NOMO-1 treated with DMSO at 0.1 percent for 48 hours (cell line): Measurements from ENCODE around the gene ACSF3.
A peak's percentile ranks its signal among the peaks of the same experiment; 100 is the strongest.

Source experiments
- DNase-seq: peaks from one replicate; lab custom pipeline; 2025; ENCODE audit not compliant: unreplicated experiment; lab: John Stamatoyannopoulos, UW

ACSF3 gene

DNA sequence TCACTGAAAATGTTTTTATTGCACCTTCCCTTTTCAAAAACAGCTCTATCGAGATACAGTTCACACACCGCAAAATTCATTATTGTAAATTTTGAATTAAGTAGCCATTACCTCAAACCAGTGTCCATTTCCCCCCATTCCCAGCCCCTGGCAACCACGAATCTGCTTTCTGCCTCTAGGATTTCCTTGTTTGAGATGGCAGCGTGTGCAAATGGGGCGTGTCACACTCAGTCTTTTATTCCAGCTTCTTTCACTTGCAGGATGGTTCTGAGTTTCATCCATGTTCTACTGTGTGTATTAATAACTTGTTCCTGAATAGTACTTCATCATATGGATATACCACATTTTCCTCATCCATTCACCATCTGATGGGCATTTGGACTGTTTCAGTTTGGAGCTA lies 14.8 kb downstream of the ACSF3 start:
- no peak for DNase-seq

DNA sequence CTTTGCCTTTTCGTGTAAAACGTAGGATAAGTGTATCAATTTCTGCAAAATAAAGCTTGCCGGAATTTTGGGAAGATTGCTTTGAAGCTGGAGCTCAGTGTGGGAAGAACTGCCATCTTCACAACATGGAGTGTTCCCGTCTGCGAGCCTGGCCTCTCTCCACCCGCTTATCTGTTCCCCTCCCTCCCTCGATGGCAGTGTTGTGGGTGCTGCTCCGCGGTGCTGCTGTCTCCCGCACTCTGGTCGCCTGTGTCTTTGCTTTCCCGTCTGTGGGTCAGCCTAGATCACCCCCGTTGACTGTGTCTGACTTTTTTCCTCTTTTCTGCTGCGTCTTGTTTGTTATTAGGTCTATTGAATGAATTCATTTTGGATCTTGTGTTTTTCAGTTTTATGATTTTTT lies 17.0 kb downstream of the ACSF3 start:
- DNase-seq: no peak

GRCh38 chr16:89111263-89111662 lies 17.6 kb downstream of the ACSF3 start:
- no peak for DNase-seq

DNA sequence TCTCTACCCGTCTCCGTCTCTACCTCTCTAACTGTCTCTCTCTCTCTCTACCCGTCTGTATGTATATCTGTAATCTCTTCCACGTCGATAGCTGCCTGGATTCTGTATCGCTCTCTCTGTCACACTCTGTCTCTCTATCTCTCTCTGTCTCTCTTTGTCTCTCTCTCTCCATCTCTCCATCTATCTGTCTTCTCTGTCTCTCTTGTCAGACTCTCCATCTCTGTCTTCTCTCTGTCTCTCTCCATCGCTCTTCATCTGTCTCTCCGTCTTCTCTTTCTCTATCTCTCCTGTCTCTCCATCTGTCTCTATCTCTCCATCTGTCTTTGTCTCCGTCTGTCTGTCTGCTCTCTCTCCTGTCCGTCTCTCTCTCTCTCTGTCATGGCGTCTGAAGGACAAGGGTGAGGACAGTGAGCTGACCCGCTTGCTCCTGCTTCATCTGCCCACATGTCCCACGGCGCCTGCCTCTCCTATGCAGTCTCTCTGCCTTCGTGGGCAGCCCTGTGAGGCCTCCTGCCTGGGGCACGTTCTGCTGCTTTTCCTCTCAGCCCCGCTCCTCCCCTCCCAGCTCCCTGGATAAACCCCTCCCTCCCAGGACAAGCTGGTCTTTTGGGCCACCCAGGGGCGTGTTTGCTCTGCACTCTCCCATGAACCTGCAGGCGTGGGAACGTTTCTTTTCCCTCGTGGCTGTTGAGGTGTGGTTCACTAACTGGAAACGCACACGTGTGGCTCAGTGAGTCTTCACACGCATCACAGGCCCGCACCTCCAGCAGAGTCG lies 18.9 kb downstream of the ACSF3 start:
- DNase-seq: no peak

DNA sequence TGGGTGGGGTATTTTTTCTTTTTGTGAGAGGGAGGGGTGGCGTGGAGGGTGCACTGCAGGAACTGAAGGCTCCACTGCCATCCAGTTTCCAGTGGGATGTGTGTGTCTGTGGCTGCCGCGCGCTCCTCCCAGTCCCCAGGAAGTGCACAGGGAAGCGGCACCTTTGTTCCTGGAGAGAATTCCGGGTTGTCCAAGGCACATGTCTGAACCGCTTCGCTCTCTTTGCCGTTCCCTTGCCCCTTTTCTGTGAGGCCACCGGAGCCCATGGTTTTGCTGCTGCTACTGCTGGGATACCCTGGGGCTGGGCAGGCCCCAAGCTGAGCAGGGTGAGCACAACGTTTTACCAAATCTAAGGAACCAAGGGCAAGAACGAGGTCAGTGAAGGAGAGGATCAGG lies 19.5 kb downstream of the ACSF3 start:
- DNase-seq: no peak

DNA sequence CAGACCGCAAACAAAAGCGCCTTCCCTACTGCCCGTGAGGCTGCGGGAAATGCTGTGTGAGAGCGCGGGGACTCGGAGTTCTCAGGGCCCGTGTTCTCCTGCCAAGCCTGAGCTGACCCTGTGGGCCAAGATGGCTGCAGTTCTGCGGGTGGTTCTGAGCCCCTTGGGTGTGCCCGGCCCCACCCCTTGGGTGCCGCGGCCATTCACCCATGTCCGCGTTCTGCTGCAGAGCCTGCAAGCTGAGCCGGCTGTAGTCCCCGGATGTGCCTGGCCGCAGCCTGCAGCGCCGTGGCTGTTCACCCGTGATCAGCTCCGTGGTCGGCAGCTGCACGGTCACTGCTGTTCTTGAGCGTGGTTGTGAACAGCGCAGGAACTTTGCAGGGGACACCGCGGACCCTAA lies 20.0 kb downstream of the ACSF3 start:
- DNase-seq: no peak

- no peak for DNase-seq
These were observed 20.7 kb downstream of the ACSF3 start for GRCh38 chr16:89114159-89114981.

DNA sequence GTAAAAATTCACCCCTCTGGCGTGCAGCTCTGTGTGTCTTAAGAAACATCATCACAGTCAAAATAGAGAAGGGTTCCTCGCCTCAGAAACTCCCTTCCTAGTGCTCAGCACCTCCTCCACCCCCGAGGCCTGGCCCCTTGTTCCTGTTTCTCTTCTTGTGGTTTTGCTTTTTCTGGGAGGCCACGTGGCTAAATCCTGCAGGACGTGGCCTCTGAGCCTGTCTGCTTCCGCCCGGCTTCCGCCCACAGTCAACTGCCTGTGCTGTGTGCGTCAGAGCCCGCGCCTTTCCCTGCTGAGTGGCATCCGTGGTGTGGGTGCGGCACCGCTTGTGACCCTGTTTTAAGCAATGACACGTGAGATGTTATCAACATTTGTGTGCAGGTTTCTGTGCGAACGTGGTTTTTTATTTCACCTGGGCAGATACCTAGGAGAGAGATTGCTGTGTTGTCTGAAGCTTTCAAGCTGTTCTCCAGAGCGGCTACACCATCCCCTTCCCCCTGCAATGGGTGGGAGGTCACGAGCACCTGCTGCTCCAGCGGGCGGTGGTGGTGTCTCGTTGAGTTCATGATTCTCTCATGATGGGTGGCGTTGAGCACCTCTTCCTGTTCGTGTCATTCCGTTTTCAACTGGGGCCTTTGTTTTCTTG lies 21.7 kb downstream of the ACSF3 start:
- DNase-seq: peak; percentile 98

DNA sequence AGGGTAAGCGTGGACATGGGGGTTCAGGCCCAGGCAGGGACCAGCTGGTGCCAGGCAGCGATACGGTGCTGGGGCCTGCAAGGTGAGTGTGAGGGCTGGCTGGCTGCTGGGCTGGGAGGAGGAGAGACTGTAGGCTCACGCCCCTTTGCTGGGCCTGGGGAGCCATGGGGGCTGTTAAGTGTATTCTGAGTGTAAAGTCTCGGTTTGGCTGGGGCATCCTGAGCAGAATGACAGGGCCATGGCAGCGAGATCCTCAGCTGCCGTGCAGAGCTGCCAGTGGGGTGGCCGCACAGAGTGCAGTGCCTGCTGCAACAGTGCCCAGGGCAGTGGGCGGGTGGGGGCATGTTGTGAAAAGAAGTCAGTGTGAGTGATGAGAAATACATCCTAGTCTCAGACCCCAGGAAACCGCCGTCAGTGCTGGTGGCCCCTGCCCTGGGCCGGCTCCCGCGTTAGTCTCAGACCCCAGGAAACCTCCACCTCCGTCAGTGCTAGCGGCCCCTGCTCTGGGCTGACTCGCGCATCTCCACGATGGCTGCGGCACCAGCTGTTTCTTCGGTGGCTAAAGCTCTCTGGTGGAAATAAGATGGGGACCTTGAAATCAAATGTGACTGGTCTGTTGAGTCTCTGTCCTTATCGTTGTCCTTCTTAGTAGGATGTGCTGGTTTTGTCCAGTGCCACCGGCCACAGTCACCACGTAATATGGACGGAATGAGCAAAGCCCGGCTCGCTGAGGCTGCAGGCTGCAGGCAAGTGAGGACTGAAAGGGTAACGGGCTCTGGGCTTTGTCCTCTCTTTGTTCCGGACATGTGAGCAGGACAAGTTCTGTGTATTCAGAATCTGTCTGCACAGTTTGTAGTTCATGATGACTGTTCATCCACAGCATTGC lies 22.9 kb downstream of the ACSF3 start:
- no peak for DNase-seq

DNA sequence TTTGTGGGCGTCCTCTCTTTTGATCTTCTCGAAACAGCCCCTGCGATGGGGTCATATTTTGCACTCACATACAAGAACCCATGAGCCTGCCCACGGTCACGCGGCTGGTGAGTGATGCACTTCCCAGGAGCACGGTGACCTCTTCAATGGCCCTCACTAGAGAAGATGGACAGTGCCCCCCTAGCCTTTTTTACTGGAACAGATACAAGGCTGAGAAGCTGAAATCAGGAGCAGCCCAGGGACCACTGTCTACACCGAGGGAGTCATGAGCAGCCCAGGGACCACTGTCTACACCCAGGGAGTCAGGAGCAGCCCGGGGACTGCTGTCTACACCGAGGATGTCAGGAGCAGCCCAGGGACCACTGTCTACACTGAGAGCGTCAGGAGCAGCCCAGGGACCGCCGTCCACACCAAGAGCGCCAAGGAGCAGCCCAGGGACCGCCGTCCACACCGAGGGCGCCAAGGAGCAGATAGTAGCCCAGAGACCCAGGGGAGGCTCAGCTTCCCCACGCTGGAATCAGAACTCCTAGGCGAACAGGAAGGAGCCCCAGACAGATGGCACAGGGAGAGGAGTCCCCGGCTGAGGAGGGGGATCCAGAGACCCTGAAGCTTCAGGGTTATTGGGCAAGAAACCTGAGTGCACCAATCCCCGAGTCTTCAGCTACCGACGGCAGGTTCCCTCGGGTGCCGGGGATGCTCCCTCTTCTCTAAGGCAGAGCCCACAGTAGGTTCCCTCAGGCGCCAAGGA lies 23.7 kb downstream of the ACSF3 start:
- DNase-seq: no peak

DNA sequence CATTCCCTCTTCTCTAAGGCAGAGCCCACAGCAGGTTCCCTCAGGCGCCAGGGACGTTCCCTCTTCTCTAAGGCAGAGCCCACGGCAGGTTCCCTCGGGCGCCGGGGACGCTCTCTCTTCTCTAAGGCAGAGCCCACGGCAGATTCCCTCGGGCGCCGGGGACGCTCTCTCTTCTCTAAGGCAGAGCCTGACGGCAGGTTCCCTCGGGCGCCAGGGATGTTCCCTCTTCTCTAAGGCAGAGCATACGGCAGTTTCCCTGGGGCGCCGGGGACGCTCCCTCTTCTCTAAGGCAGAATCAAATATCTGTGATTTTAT lies 24.3 kb downstream of the ACSF3 start:
- DNase-seq: no peak

DNA sequence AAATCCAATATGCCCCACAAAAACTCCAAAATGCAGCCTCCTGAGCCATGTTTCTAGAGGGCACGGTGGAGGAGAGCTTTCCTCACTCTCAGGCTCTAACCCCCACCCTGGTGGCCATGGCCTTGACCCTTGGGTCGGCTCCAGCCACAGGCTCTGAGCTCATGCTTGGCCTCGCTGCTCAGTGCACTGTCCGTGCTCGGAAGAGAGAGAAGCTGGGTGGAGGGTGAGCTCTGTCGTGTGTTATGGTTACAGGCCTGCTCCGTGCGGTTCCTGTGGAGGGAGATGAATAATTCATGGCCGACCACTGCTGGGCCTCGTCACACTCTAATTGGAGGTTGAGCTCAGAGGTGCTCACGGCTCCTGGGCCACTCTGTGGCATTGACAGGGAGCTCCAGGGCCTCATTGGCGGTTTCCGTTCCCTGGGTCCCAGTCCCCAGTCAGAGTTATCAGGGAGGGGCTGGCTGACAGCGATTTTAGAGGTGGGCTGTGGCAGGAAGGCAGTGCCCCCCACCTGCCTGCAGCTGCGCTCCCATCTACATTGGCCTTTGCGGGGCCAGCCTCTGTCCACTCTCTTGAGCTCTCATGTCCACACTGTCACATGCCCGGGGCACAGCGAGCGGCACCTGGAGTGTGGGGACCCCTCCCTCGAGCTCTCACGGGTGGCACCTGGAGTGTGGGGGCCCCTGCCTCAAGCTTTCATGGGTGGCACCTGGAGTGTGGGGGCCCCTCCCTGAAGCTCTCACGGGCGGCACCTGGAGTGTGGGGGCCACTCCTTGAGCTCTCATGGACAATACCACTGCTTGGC lies 24.9 kb downstream of the ACSF3 start:
- no peak for DNase-seq

DNA sequence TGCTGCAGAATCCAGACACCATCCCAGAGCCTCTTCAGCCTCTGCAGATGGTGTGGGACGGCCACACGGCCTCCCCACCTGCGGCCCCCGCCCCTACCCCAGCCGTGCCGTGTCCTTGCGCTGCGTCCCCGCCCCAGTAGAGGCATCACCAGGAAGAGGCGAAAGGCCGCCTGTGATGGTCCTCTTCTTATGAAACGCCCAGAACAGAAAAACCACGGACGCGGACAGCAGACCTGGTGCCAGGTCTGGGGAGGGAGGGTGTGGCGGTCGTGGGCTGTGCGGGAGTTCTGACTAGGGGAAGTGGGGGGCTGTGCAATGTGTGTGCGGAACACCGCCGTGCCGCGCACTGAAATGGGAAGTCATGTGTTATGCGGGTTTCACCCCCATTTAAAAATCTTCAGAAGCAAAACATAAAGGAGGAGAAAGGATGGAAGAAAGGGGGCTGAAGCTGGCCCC lies 25.5 kb downstream of the ACSF3 start:
- DNase-seq: no peak

DNA sequence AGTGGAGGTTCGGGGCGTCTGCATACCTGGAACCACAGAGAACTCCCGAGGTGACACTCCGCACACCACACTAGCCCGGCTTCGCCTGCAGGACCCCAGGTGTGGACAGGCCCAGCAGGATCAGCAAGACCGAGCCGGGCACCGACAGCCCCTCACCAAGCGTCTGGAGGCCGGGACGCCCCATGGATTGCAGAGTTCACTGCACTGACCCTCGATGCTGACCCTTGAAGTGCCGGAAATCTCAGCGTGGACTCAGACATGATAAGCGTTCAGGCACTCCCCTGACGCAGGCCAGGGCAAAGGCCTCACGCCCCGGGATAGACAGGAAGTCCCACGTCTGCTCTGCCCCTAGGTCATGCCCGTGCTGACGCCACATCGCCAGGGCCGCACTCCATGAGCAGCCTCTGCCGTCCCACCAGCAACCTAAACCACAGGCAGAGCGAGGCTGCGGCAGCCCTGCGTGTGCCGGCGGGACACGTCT lies 26.0 kb downstream of the ACSF3 start:
- DNase-seq: no peak

DNA sequence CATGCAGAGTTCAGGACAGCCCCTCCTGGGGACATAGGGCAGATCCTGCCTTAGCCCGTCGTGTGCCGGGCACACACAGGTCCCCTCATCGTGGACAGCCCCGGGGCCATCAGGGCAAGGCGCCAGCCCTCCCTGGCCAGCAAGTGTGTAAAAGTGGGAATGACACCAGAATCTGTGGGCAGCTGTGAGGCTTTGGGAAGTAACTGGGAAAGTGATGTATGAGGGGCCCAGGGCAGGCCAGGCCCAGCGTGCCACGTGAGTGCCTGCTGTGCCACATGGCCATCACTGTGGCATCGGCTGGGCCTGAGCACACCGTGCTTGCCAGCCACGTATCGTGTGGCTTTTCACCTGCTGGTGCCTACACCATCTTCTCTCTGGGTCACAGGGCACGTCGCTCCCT lies 26.6 kb downstream of the ACSF3 start:
- no peak for DNase-seq

DNA sequence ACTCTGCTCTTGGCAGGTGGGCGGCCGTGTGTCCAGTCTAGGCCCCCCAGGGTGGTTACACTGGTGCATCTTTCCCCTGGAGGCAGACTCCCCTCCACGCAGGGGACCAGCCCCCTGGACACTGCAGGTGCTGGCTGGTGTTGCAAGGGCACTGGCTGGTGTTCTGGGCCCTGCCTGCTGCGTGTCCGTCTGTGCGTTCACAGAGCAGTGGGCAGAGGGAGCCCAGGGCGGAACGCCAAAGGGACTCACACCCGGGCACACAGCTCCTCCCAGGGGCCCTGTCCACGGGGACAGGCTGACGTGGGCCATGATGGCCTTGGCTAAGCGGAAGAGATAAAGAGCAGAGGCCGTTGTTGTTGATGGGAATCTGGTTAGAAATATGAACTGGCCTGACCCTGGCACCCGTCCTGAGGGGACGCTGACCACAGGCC lies 27.3 kb downstream of the ACSF3 start:
- DNase-seq: no peak

GRCh38 chr16:89121691-89122321 lies 28.2 kb downstream of the ACSF3 start:
- no peak for DNase-seq

DNA sequence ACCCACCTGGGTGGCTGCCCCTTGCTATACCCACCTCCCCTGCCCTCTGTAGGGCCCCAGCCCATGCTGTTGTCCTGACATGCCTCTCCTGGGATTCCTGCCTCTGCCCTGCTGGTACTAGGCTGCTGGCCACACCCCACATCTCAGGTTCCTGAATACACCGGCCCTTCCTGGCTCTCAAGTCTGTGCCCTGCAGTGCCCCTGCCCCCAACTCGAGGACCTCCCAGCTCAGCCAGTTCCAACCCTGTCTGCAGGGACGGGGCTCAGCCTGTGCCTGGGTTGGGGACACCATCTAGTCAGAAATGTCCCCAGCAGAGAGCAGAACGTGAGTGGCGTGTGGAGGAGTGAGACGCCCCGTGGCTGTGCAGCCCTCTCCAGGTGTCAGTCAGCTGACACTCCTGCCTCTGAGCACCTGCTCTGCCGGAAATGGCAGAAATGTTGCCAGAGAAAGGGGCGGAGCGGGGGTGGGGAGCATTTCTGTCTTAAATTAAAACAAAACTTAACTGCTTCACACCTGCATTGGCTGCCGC lies 28.7 kb downstream of the ACSF3 start:
- no peak for DNase-seq
